NT2/D1 (cell line): Measurements from ENCODE around the gene FRMPD4.

Source experiments
- DNase-seq: peaks from one replicate; pipeline ENCODE4 v3.0.0-alpha.2; 2011; ENCODE audit warnings: low read depth, low spot score
- H3K27me3 ChIP-seq: 2 replicates; pipeline ENCODE4 v1.6.0; 2011; ENCODE audit warnings: mild to moderate bottlenecking; ENCODE audit not compliant: insufficient read length, insufficient read depth
- H3K36me3 ChIP-seq: 2 replicates; pipeline ENCODE4 v1.6.1; 2011; ENCODE audit warnings: mild to moderate bottlenecking, low read length, mixed read lengths; ENCODE audit not compliant: insufficient read depth, insufficient read length
- H3K4me1 ChIP-seq: 2 replicates; pipeline ENCODE4 v1.5.1; 2011; ENCODE audit not compliant: insufficient read depth, insufficient read length
- H3K4me3 ChIP-seq: 2 replicates; pipeline ENCODE4 v1.5.1; 2011; ENCODE audit warnings: low read depth; ENCODE audit not compliant: insufficient read length
- H3K9ac ChIP-seq: 2 replicates; pipeline ENCODE4 v1.6.0; 2011; ENCODE audit warnings: low read depth; ENCODE audit not compliant: insufficient read length
- H3K9me3 ChIP-seq: 2 replicates; pipeline ENCODE4 v1.5.1; 2011; ENCODE audit warnings: mild to moderate bottlenecking, low read length; ENCODE audit not compliant: insufficient read depth
- SUZ12 ChIP-seq: IDR thresholded peaks from 2 replicates; pipeline ENCODE4 v1.6.1; 2011; ENCODE audit not compliant: insufficient read length, insufficient read depth; ENCODE audit errors: extremely low read depth
- YY1 ChIP-seq: IDR thresholded peaks from 2 replicates; pipeline ENCODE4 v1.6.1; 2011; ENCODE audit not compliant: insufficient read length, insufficient read depth
- ZNF274 ChIP-seq: IDR thresholded peaks from 2 replicates; pipeline ENCODE4 v1.6.1; 2011; ENCODE audit warnings: mild to moderate bottlenecking, low read depth, low read length

The FRMPD4 gene

GRCh38 chrX:12615061-12615460 lies 476.8 kb downstream of the FRMPD4 start:
- TF ChIP-seq YY1: no peak
- no peak for TF ChIP-seq SUZ12
- no peak for TF ChIP-seq ZNF274
- Histone ChIP-seq H3K4me3 (no peak overlapping the region), H3K27me3 (no peaks in the 10 kb centered on the region), H3K4me1 (no peaks in the 10 kb centered on the region), H3K9ac (no peak overlapping the region), H3K9me3 (no peaks in the 10 kb centered on the region), H3K36me3 (no peaks in the 10 kb centered on the region)
- no peak for DNase-seq

GRCh38 chrX:12617241-12617640 lies 479.0 kb downstream of the FRMPD4 start:
- H3K4me1 ChIP-seq: no peaks in the 10 kb centered on the region
- H3K9me3 ChIP-seq: no peaks in the 10 kb centered on the region
- H3K27me3 ChIP-seq: no peaks in the 10 kb centered on the region
- H3K4me3 ChIP-seq: no peak overlapping the region
- H3K9ac ChIP-seq: no peak overlapping the region
- TF ChIP-seq SUZ12: no peak
- TF ChIP-seq ZNF274: no peak
- TF ChIP-seq YY1: no peak
- DNase-seq: no peak
- H3K36me3 ChIP-seq: no peaks in the 10 kb centered on the region

GRCh38 chrX:12647230-12647629 lies 509.0 kb downstream of the FRMPD4 start:
- Histone ChIP-seq H3K9me3 (no peaks in the 10 kb centered on the region), H3K27me3 (no peaks in the 10 kb centered on the region), H3K9ac (no peak overlapping the region), H3K36me3 (no peaks in the 10 kb centered on the region), H3K4me3 (no peak overlapping the region), H3K4me1 (no peaks in the 10 kb centered on the region)
- no peak for DNase-seq
- TF ChIP-seq SUZ12 (no peak), ZNF274 (no peak), YY1 (no peak)

- no peaks in the 10 kb centered on the region for H3K4me1 ChIP-seq
- no peak overlapping the region for H3K9ac ChIP-seq
- no peak overlapping the region for H3K4me3 ChIP-seq
- DNase-seq: no peak
- H3K27me3 ChIP-seq: no peaks in the 10 kb centered on the region
- H3K9me3 ChIP-seq: no peaks in the 10 kb centered on the region
- TF ChIP-seq SUZ12: no peak
- no peak for TF ChIP-seq ZNF274
- no peak for TF ChIP-seq YY1
- H3K36me3 ChIP-seq: no peaks in the 10 kb centered on the region
Measured at GRCh38 chrX:12648995-12649394, 510.7 kb downstream of the FRMPD4 start.

- Histone ChIP-seq H3K9ac (no peak overlapping the region), H3K4me3 (no peak overlapping the region), H3K4me1 (no peaks in the 10 kb centered on the region), H3K9me3 (no peaks in the 10 kb centered on the region), H3K36me3 (no peaks in the 10 kb centered on the region), H3K27me3 (no peaks in the 10 kb centered on the region)
- no peak for TF ChIP-seq ZNF274
- TF ChIP-seq YY1: no peak
- no peak for DNase-seq
Measured at GRCh38 chrX:12657433-12657832, 519.2 kb downstream of the FRMPD4 start.

GRCh38 chrX:12657881-12658280 lies 519.6 kb downstream of the FRMPD4 start:
- TF ChIP-seq ZNF274: no peak
- no peak for TF ChIP-seq SUZ12
- TF ChIP-seq YY1: no peak
- H3K36me3 ChIP-seq: no peaks in the 10 kb centered on the region
- no peak overlapping the region for H3K9ac ChIP-seq
- H3K4me3 ChIP-seq: no peak overlapping the region
- no peaks in the 10 kb centered on the region for H3K27me3 ChIP-seq
- no peaks in the 10 kb centered on the region for H3K9me3 ChIP-seq
- no peak for DNase-seq
- H3K4me1 ChIP-seq: no peaks in the 10 kb centered on the region

GRCh38 chrX:12661464-12661863 lies 523.2 kb downstream of the FRMPD4 start:
- Histone ChIP-seq H3K4me1 (no peaks in the 10 kb centered on the region), H3K9ac (no peak overlapping the region), H3K9me3 (no peaks in the 10 kb centered on the region), H3K27me3 (no peaks in the 10 kb centered on the region), H3K36me3 (no peaks in the 10 kb centered on the region), H3K4me3 (no peak overlapping the region)
- TF ChIP-seq SUZ12: no peak
- DNase-seq: no peak

- no peak overlapping the region for H3K4me3 ChIP-seq
- TF ChIP-seq ZNF274 (no peak), YY1 (no peak), SUZ12 (no peak)
- H3K36me3 ChIP-seq: no peaks in the 10 kb centered on the region
- no peaks in the 10 kb centered on the region for H3K27me3 ChIP-seq
- H3K9ac ChIP-seq: no peak overlapping the region
- no peak for DNase-seq
- H3K4me1 ChIP-seq: no peaks in the 10 kb centered on the region
- H3K9me3 ChIP-seq: no peaks in the 10 kb centered on the region
Measured at GRCh38 chrX:12672367-12673106, 534.3 kb downstream of the FRMPD4 start.
